Ovary (tissue), 3 donors: Measurements from ENCODE around the gene BAK1.

Experiments used
- EP300 ChIP-seq: sonication (generic); formaldehyde crosslinking; IDR thresholded peaks from one replicate; pipeline ENCODE4 v1.6.1; 2017; ENCODE audit warnings: antibody characterized with exemption
- POLR2A ChIP-seq: fragments of 450-650 bp; IDR thresholded peaks from one replicate; pipeline ENCODE4 v1.6.1; 2017; ENCODE audit warnings: antibody characterized with exemption, mild to moderate bottlenecking, moderate library complexity
- TF ChIP-seq, protein P1 (sequence below), 3 donors: fragments of 450-650 bp in 2 of 3; fragments of 200-600 bp in 1 of 3; IDR thresholded peaks; one replicate each; pipeline versions ENCODE4 v1.5.1 to v1.8.0; 2016 to 2022; ENCODE audit warnings: antibody characterized with exemption in 3 of 3, mild to moderate bottlenecking in 1 of 3
- donor health status: DM: no; HTN: no; CAD: no.

DNA sequence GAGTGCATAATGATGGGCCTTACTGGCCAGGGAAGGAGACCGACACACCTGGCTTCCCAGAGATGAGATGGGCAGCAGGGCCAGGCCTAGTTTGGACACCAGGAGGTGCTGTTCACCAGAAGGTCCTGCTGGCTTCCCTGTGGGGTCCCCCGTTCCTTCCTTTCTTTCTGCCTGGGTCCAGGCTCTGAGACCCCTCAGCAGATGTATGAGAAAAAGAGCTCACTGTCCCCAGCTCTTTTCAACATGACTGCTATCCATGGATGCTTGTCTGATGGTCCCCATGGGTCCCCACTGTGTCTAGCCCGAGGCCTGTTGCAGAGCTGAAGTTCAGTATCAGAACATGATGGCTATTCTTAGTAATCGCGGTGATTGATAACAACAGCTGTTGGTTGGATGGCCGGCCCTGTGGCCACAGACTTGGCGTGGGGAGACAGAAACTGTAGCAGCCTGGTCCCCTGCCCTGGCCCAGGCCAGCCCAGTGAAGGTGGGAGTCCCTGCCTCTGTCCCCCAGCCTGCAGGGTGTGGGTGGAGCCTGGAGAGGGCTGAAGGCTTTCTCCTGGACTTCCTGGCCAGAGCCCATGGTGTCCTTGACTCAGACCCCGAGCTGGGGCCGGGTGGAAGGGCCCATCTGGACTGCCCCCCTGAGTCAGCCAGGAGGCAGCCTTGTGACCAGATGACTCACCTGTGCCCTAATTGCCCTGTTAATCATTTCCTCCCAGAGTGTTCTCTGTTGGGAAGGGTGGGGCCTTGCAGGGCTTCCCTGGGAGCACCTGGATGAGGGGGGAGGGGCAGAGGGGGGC lies 9.9 kb upstream of the BAK1 start:
- no peak for TF ChIP-seq POLR2A
- TF ChIP-seq, protein P1, sequence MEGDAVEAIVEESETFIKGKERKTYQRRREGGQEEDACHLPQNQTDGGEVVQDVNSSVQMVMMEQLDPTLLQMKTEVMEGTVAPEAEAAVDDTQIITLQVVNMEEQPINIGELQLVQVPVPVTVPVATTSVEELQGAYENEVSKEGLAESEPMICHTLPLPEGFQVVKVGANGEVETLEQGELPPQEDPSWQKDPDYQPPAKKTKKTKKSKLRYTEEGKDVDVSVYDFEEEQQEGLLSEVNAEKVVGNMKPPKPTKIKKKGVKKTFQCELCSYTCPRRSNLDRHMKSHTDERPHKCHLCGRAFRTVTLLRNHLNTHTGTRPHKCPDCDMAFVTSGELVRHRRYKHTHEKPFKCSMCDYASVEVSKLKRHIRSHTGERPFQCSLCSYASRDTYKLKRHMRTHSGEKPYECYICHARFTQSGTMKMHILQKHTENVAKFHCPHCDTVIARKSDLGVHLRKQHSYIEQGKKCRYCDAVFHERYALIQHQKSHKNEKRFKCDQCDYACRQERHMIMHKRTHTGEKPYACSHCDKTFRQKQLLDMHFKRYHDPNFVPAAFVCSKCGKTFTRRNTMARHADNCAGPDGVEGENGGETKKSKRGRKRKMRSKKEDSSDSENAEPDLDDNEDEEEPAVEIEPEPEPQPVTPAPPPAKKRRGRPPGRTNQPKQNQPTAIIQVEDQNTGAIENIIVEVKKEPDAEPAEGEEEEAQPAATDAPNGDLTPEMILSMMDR (IDR thresholded peaks at IDR 0.05): peak in 2 of 3 donors; percentile 59 to 73
- TF ChIP-seq EP300: no peak
